Fibroblast of villous mesenchyme (primary cell): ENCODE measurements around the gene APOC3. TPM values are rescaled to one million over a fixed set of nuclear protein-coding genes. Genes with fewer than 3 reads are reported as not detected.

Experiments
- DNase-seq: peaks from one replicate; pipeline ENCODE4 v3.0.0-alpha.2; 2010; ENCODE audit warnings: low read depth
- H3K4me3 ChIP-seq: 2 replicates; pipeline ENCODE4 v1.5.1; 2011; ENCODE audit warnings: low read depth, mild to moderate bottlenecking, low read length
- CTCF ChIP-seq: IDR thresholded peaks from 2 replicates; pipeline ENCODE4 v1.5.1; 2012; ENCODE audit warnings: low read depth, mild to moderate bottlenecking, low read length; ENCODE audit not compliant: insufficient read depth
- total RNA-seq: library from RNA; depleted of rRNA; stranded (reverse); fragments of >200 nt; gene quantifications from 2 replicates; pipeline ENCODE4 v1.2.3, GENCODE V29; 2012

The APOC3 gene
- total RNA-seq, 1 donor, result not detected

GRCh38 chr11:116804001-116804400 lies 25.7 kb upstream of the APOC3 start:
- no peak overlapping the region for H3K4me3 ChIP-seq

GRCh38 chr11:116807601-116808261 lies 22.0 kb upstream of the APOC3 start:
- H3K4me3 ChIP-seq, result no peak overlapping the region
- no peak for DNase-seq
- TF ChIP-seq CTCF, result no peak

More at GRCh38 chr11:116804001-116804400, 25.7 kb upstream of the APOC3 start:
- no peak for TF ChIP-seq CTCF
- no peak for DNase-seq

GRCh38 chr11:116808262-116809175 lies 21.2 kb upstream of the APOC3 start:
- TF ChIP-seq CTCF, result no peak
- DNase-seq, result peak; percentile 31
- H3K4me3 ChIP-seq, result no peak overlapping the region

- no peak for TF ChIP-seq CTCF
- no peak overlapping the region for H3K4me3 ChIP-seq
- DNase-seq, result no peak
Measured at GRCh38 chr11:116811194-116811593, 18.5 kb upstream of the APOC3 start.

GRCh38 chr11:116812109-116812508 lies 17.6 kb upstream of the APOC3 start:
- TF ChIP-seq CTCF, result no peak
- H3K4me3 ChIP-seq, result no peak overlapping the region
- DNase-seq, result no peak

- no peak for TF ChIP-seq CTCF
- DNase-seq, result no peak
- H3K4me3 ChIP-seq, result no peak overlapping the region
Measured at GRCh38 chr11:116813170-116813569, 16.5 kb upstream of the APOC3 start.
